HG03196 (cell line): ENCODE measurements around the gene MAST3.

ENCODE experiments used
- ATAC-seq: cut with Tn5 transposase; IDR thresholded peaks from one replicate; pipeline ENCODE4 v1.9.1; 2021; ENCODE audit not compliant: unreplicated experiment

Gene MAST3

DNA sequence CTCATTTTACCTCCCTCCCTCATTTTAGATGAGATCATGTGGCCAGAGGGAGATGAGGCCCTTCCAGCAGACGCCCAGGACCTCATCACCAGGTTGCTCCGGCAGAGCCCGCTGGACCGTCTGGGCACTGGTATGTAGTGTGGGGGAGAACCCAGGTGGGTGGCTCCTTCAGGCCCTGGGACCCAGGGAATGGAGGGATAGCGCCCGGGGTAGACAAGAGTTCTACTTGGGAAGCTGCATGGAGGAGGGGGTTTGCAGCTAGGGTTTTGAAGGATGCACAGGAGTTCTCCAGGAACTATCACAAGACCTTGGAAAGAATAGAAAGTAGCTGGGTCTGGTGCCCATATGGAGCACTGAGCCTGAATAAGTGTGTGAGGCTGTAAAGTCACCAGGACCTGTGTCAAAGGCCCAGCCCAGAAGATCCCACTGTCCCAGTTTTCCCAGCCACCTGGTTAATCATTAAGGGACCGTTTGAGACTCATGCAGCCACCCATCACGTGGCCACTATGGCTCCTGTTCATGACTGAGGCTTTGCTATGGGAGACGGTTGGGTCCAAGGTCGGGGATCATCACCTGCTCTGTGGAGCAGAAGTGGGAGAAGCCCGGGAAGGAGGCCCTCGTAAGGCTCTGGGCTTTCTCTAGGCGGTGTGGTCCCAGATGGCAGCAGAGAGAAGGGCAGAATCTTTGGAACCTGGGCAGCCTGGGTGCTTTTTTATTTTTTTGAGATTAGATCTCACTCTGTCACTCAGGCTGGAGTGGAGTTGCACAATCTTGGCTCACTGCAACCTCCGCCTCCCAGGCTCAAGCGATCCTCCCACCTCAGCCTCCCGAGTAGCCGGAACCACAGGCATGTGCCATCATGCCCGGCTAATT, 38.4 kb downstream of the MAST3 start:
- no peak for ATAC-seq

DNA sequence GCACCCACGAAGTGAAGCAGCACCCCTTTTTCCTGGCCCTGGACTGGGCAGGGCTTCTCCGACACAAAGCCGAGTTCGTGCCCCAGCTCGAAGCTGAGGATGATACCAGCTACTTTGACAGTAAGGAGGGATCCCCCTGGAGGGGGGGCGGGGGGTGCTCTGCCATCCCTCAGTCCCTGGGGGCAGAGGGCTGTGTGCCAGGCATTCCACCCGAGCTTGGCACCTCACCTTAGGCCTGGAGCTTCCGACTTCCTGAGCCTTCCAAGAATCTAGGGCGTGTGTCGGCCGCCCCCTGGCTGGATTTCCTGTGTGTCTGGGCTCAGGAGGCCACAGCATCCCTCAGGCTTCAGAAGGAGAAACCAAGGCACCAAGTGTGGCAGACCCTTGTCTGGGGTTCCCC, 39.7 kb downstream of the MAST3 start:
- no peak for ATAC-seq

DNA sequence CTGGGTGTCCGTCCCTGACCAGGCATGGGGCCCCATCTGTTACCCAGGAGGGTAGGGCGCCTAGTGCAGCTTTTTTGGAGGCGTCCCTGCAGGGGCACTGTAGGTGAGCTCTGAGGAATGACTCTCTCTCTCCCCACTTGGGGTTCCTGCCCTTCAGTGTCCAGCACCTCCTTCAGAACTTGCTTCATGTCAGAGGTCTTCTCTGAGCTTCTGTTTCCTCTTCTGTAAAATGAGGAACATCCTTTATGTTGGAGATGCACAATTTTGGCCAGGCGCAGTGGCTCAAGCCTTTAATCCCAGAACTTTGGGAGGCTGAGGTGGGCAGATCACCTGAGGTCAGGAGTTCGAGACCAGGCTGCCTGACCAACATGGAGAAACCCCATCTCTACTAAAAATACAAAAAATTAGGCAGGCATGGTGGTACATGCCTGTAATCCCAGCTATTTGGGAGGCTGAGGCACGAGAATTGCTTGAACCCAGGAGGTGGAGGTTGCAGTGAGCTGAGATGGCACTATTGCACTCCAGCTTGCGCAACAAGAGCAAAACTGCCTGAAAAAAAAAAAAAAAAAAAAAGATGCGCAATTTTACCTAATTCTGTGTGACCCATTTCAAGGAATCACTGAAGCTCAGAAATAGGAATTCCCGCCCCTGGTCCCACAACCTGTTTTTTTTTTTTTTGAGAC, 40.2 kb downstream of the MAST3 start:
- ATAC-seq = no peak

DNA sequence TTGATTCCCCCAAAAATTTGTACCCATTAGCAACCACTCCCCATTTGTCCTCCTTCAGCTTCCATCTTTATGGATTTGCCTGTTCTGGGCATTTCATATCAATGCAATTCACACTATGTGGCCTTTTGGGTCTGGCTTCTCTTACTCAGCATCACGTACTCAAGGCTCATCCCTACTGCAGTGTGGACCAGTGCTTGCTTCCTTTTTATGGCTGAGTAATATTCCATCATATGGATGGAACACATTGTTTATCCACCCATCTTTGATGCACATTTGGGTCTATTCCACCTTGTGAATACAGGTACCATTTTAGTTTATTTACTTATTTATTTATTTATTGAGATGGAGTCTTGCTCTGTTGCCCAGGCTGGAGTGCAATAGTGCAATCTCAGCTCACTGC, 42.9 kb downstream of the MAST3 start:
- no peak for ATAC-seq

DNA sequence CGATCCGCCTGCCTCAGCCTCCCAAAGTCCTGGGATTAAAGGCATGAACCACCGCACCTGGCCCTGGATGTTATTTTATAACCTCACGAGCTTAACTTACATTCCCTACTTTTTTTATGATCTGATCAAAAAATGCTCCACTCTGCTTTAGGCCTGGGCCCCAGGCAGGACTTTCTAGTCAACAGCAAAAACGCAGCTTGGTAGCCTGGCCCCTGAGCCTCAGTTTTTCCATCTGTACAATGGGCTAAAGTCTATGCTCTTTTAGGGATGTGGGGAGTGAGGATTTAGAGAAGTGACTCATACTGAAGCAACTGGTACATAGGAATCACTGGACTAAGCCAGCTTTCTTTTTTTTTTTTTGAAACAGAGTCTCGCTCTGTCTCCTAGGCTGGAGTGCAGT, 43.5 kb downstream of the MAST3 start:
- ATAC-seq = no peak

DNA sequence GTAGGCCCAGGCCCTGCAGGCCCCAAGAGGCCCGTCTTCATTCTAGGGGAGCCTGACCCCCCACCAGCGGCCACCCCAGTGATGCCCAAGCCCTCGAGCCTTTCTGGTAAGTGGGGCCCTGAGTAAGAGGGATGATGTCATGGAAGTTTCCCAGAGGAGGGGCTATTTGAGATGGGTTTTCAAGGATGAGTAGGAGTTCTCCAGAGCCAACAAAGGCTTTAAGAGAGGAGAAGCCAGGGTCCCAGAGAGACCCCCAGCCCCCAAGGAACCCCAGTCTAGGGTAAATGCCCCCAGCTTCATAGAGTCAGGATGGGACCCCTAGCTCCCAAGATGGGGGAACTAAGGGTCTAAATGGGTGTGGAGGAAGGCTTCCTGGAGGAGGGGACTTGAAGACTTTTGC, 46.3 kb downstream of the MAST3 start:
- no peak for ATAC-seq

DNA sequence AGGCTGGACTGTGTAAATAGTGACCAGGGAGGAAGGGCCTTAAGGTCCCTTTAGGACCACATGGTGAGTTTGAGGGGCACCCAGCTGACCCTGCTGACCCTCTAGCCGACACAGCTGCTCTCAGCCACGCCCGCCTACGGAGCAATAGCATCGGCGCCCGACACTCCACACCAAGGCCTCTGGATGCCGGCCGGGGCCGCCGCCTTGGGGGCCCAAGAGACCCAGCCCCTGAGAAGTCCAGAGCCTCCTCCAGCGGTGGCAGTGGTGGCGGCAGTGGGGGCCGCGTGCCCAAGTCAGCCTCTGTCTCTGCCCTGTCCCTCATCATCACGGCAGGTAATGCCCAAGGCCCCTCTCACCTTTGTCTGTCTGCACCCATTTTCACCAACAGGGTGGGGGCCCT, 46.8 kb downstream of the MAST3 start:
- ATAC-seq = no peak

DNA sequence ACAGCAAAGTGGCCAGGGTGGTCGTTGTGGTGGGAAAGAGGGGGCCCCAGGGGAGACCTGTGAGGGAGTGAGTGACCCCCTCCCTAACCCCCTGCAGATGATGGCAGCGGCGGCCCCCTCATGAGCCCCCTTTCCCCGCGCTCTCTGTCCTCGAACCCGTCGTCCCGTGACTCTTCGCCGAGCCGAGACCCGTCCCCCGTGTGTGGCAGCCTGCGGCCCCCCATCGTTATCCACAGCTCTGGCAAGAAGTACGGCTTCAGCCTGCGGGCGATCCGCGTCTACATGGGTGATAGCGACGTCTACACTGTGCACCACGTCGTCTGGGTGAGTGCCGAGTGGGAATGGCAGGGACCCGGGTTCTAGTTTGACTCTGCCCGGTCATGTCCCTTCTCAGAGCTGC, 47.3 kb downstream of the MAST3 start:
- ATAC-seq = no peak

DNA sequence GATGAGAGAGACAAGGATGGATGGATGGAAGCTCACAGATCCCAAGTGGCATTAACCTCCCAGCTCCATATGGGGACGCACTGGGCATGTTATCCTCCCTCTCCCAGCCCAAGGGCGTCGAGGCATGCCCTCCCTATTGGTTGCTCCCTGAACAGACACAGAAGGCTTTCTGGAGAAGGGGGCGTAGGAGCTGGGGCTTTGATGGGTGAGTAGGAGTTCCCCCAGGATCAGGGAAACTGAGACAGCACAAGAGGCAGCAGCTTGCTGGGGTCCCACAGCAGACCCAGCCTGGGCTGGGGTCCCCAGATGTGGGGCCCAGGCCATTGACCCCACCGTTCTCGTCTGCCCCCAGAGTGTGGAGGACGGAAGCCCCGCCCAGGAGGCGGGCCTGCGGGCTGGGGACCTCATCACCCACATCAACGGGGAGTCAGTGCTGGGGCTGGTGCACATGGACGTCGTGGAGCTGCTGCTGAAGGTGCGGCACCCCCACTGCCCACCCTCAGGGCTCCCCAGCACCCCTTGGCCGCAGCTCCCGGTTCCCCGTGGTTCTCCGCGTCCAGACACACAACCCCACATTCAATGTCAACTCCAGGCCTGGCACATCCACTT, 47.9 kb downstream of the MAST3 start:
- ATAC-seq = no peak

DNA sequence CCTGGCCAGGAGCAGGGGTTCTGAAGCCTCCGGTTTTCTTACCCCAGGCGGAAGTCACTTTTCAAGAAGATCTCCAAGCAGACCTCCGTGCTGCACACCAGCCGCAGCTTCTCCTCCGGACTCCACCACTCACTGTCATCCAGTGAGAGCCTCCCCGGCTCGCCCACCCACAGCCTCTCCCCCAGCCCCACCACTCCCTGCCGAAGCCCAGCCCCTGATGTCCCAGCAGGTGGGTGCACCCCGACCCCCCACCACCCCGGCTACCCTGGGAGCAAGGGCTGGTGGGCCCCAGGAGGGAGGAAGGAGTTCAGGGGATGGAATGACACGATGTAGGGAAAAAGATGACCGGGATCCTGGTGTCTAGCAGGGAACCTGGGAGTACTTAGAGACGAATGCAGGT, 49.8 kb downstream of the MAST3 start:
- no peak for ATAC-seq

DNA sequence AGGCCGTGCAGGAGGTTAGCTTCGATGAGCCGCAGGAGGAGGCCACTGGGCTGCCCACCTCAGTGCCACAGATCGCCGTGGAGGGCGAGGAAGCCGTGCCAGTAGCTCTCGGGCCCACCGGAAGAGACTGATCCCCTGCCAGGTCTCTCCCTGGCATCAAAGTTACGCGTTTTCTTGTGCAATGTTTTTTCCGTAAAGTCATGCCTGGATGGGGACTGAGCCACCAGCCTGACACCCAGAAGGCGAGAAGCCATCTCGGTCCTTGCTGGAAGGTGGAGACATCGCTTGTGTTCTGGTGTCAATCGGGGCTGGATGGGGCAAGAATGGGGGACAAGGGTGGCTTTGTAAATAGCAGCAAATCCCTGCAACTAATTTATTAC, 52.0 kb downstream of the MAST3 start:
- no peak for ATAC-seq

DNA sequence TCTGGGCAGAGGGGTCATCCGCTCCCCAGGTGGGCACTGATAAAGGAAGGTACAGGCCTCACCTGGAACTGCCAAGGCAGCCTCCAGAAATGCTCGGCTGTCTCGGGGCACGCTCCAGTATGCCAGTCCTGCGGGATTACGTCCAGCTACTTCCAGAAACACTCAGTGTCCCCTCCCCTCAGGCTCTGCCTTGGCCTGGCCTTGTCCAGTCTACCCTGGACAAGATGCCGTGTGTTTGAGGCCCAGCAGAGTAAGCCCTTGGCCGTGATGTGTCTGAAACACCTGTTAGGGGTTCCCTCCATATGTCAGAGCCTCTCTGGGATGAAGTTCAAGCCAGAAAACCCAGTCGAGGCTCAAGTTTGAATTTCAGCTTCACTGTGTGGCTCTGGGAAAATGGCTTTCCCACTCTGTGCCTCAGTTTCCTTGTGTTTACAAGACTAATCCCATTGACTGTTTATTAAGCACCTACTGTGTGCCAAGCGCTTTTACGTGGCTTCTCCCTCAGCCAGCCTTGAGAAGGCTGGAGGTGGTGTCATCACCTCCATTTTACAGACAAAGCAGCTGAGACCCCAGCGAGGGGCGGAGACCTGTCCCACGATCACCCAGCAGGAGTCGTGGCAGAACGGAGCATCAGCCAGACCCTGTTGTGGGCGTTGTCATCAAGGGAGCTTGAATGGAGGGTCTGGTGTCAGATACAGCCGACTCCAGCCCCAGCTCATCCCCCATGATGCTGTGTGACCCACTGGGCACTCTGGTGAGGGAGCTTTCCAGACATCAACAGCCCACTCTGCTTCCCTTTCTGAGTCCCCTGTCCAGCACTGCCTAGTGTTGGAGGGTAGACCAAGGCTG, 53.4 kb downstream of the MAST3 start:
- no peak for ATAC-seq

DNA sequence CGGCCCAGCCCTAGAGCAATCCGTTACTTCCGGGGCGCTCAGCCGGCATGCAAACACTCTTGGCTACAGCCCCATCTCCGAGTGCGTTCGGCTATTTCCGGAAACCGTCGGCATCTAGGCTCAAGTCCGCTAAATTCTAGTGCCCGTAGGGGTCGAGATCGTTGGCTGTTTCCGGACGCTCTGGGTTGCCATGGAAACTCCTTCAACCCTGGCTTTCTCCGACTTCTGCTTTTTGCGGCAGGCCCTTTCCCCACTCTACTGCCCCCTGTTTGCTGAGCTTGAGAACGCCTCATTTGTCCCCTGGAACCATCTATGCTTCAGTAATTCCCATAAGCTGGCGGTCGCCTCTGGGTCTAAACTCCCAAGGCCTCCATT, 54.9 kb downstream of the MAST3 start:
- ATAC-seq = peak; percentile 54

DNA sequence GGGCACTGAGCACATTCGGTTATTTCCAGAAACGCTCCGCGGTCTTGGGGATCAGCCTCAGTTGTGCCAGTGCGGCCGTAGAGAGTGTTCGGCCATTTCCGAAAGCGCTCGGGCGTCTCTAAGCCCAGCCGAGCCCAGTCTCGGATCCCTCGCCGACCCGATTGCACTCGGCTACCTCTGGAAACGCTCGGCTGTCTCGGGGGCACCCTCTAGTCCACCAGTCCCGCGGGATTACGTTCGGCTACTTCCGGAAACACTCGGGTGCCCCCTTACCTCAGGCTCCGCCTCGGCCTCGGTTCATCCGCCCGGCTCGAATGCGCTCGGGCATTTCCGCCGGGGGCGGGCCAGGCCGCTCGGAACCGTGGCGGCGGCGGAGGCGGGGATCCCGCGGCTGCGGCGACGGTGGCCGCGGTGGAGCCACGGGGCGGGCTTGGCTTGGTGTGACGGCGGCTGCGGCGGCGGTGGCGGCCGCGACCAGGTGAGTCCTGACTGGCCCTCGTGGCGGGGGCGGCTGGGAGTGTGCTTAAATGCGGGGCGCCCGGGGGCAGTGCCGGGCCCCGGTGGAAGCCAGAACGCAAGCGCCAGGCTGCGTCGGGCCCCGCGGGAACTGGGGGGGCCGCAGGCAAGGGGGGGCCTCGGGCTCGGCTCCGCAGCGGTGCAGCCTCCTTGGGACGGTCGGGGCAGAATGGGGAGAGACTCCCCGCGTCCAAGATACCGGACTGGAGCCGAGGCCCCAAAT, 55.4 kb downstream of the MAST3 start, which contains the start of gene PIK3R2:
PIK3R2 (plus strand) TSS at position 347 of the 739 bp plus-strand sequence. CDS start 2,717 bp downstream, outside the sequence.
- peak; percentile 72 for ATAC-seq

DNA sequence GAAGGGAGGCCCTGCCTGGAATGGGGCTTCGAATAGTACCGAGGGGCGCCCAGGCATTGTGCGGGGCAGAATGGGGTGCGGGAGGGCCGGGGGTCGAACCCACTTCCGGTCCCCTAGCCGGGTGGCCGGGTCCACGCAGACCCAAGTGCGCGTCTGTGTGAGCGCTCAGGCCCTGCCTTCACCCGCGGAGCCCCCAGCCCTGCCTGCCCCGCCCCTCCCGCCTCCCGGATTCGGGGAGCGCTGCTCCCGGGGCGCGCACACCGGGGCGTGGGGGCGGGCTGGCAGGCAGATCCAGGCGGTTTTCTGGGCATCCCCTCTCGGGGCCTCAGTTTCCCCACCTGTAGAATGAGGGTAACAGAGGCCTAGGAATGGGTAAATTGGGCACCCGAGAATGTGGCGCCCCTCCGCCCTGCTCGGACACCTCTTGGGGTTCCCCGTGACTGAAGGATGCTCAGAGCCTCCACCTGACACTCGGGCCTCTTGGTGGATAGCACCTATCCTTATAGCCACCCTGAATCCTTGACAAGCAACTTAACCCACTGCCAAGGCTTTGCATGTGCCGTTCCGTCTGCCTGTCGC, 56.1 kb downstream of the MAST3 start:
- no peak for ATAC-seq

DNA sequence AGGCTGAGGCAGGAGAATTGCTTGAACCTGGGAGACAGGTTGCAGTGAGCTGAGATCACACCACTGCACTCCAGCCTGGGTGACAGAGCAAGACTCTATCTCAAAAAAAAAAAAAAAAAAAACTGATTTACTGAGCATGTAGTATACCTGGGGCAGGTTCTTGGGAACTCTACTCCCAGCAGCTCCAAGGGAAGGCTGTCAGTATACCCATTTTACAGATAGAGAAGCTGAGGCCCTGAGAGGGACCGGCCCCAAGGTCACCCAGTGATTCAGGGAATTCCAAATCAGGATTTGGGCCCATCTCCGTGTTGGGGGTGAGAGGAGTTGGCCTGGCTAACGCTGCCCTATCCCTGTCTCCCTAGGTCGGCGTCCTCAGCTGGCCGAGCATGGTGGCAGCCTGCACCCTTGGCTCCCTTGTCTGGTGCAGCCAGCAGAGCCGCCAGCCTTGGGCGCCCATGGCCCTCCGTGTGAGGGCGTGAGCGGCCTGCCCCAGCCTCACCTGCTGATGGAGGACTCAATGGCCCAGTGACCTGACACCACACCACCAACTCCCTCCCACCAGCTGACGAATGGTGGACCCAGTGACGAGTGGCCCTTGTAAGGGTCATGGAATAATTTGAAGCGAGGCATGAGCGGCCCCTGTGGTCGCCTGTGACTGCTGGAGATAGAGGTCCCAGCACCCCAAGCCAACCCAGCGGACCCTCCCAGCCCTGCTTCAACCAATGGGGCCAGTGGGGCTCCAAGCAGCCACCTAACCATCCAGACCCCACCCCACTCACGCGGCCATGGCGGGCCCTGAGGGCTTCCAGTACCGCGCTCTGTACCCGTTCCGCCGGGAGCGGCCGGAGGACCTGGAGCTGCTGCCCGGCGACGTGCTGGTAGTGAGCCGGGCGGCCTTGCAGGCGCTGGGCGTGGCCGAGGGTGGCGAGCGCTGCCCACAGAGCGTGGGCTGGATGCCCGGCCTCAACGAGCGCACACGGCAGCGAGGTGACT, 57.8 kb downstream of the MAST3 start:
- no peak for ATAC-seq

DNA sequence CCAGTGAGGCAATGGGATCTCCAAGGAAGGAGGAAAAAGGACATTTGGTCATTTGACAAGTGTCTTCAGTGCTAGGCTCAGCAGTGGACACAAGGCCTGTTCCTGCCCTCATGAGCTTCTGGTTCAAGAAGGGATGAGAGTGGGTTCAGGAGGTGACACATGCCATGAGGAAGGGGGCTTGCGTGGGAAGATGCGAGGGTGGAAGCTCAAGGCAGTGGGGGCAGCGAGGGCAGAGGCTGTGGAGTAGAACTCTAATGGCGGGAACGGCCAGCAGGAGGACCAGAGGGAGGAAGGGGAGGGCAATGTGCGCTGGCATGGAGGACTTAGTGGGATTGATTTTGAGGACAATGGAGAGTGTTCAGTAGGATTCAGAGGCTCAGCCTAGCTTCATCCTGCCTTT, 58.7 kb downstream of the MAST3 start:
- ATAC-seq = no peak

DNA sequence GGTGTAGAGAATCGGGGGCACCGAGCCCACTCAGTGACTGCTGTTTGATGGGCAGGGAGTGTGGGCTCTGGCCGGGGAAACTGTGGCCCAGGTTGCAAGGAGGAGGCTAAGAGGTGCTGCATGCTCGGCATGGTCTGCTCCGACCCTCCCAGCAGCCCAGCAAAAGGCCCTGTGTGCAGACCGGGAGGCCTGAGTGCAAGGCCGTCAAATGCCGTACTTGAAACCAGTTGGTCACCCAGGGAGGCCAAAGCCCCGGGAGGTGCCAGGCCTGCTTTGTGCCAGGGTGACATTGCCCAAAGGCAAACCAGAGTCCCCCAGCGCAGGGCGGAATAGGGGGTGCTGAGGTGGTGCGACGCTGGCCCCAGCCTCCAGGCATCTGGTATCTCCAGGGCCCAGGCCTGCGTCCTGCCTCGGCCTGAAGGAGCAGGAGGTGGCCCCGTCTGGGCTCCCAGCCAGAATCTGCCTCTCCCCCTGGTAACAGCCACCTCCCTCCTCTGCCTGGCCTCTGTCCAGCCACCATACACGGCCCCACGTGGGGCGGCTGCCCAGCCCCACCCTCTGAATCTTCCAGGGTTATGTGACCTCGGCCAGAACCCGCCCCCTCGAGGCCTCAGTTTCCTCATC, 59.4 kb downstream of the MAST3 start:
- no peak for ATAC-seq
